ENCODE data around the gene CIAPIN1.

DNA sequence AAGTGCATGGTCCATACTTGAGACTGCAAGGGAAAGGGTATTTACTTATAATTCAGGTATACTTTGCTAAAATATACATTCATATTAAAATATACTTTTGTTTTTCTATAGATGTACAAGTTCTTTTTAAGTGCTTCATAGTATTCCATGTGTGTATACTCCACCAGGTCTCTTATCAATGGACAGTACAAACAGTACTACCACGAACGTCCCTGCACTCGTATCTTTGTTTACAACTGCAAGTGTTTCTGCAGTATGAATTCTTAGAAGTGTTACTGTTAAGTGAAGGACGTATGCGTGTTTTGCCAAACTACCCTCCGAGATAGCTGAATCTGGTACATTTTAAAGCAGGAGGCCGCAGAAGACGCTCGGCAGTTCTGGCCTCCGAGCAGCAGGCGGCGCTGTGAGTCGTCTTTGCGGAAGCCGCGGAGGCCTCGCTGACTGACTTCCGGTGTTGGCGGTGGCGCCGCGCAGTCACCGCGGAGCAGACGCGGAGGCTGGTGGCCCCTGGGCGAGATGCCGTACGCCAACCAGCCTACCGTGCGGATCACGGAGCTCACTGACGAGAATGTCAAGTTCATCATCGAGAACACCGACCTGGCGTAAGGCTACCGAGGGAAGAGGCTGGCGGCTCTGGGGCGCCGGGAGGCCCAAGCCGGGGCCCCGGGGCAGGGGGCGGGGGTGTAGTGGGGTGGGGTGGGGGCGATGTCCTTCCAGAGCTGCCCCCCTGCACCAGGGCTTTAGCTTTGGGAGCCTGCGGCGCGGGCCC is 15.2 kb upstream of the CIAPIN1 start, which contains the start of gene POLR2C:
- TF ChIP-seq EP300 (IDR thresholded peaks at IDR 0.05), result no peak
- TF ChIP-seq POLR2A (IDR thresholded peaks at IDR 0.05), result peak in 1 of 4 donors; percentile 68

Data from stomach (tissue), 4 donors.